Effector memory CD4-positive, alpha-beta T cell (primary cell): ENCODE results near the gene C3orf18.

ENCODE experiments used
- DNase-seq, 3 donors: peaks; one replicate each; pipeline ENCODE4 v3.0.0-alpha.2; 2020
- H3K27ac ChIP-seq: 2 replicates; pipeline ENCODE4 v1.7.0; 2013; ENCODE audit warnings: mild to moderate bottlenecking, low read length, moderate library complexity; ENCODE audit not compliant: insufficient read depth, poor library complexity, severe bottlenecking
- H3K27me3 ChIP-seq: replicated peaks from 2 replicates; pipeline ENCODE4 v1.7.0; 2013; ENCODE audit warnings: mild to moderate bottlenecking, low read length; ENCODE audit not compliant: insufficient read depth, control insufficient read depth, poor library complexity, severe bottlenecking
- H3K36me3 ChIP-seq: 2 replicates; pipeline ENCODE4 v1.7.0; 2013; ENCODE audit warnings: mild to moderate bottlenecking, low read length, moderate library complexity; ENCODE audit not compliant: control insufficient read depth, insufficient read depth
- H3K4me1 ChIP-seq: 2 replicates; pipeline ENCODE4 v1.7.0; 2013; ENCODE audit warnings: low read length, mild to moderate bottlenecking; ENCODE audit not compliant: control insufficient read depth, insufficient read depth, poor library complexity, severe bottlenecking
- H3K4me3 ChIP-seq: 2 replicates; pipeline ENCODE4 v1.7.0; 2013; ENCODE audit warnings: low read length, low read depth, mild to moderate bottlenecking; ENCODE audit not compliant: insufficient read depth, poor library complexity, severe bottlenecking
- H3K9me3 ChIP-seq: 2 replicates; pipeline ENCODE4 v1.7.0; 2013; ENCODE audit warnings: mild to moderate bottlenecking, low read length, moderate library complexity; ENCODE audit not compliant: control insufficient read depth

C3orf18 gene

GRCh38 chr3:50568947-50569749, 1.6 kb upstream of the C3orf18 start, which contains the start of gene HEMK1:
TSS of gene HEMK1 (plus strand) at chr3:50569522. CDS start at chr3:50571105, 1,583 bp downstream.
- H3K27me3 ChIP-seq, result no peaks in the 10 kb centered on the region
- peak within 1 kb of the TSS; percentile 79 for H3K27ac ChIP-seq
- peaks cover 56% of the 10 kb centered on the region for H3K4me1 ChIP-seq
- DNase-seq, result peak; percentile 84 to 91 (median 86)
- no peaks in the 10 kb centered on the region for H3K9me3 ChIP-seq
- no peaks in the 10 kb centered on the region for H3K36me3 ChIP-seq
- peak within 1 kb of the TSS; percentile 68 for H3K4me3 ChIP-seq

DNA sequence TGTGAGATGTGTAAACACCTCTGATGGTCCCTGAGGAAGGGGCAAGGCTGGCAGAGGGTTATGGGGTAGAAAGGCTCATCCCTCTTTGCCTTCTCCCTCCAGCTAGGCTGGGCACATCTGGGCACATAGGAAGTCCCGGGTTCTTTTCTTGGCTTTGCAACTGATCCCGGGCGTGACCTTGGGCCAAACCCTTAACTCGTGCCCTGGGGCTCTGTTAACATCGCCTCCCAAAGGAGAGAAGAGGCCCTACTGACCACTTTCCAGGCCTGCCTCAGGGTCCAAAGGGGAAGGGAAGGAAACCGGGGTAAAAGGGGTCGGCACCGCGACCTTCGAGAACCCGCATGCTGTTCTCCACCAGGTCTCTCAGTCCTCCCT, 549 bp downstream of the C3orf18 start:
- Histone ChIP-seq H3K4me3 (peak overlapping the region; percentile 68), H3K36me3 (no peaks in the 10 kb centered on the region), H3K27ac (peak overlapping the region; percentile 79), H3K9me3 (no peaks in the 10 kb centered on the region), H3K27me3 (no peaks in the 10 kb centered on the region), H3K4me1 (peaks cover 34% of the 10 kb centered on the region)
- no peak for DNase-seq

GRCh38 chr3:50564321-50564720, 3.2 kb downstream of the C3orf18 start:
- Histone ChIP-seq H3K4me3 (no peak overlapping the region), H3K4me1 (peaks cover 20% of the 10 kb centered on the region), H3K27me3 (no peaks in the 10 kb centered on the region), H3K9me3 (no peaks in the 10 kb centered on the region), H3K36me3 (no peaks in the 10 kb centered on the region), H3K27ac (no peak overlapping the region)
- DNase-seq, result no peak

GRCh38 chr3:50563867-50564266, 3.7 kb downstream of the C3orf18 start:
- no peak for DNase-seq
- Histone ChIP-seq H3K9me3 (no peaks in the 10 kb centered on the region), H3K4me1 (peaks cover 20% of the 10 kb centered on the region), H3K36me3 (no peaks in the 10 kb centered on the region), H3K27ac (no peak overlapping the region), H3K4me3 (no peak overlapping the region), H3K27me3 (no peaks in the 10 kb centered on the region)

GRCh38 chr3:50562861-50563260, 4.7 kb downstream of the C3orf18 start:
- no peaks in the 10 kb centered on the region for H3K27me3 ChIP-seq
- no peaks in the 10 kb centered on the region for H3K36me3 ChIP-seq
- H3K27ac ChIP-seq, result no peak overlapping the region
- H3K4me1 ChIP-seq, result peaks cover 14% of the 10 kb centered on the region
- H3K4me3 ChIP-seq, result no peak overlapping the region
- no peaks in the 10 kb centered on the region for H3K9me3 ChIP-seq
- DNase-seq, result no peak

DNA sequence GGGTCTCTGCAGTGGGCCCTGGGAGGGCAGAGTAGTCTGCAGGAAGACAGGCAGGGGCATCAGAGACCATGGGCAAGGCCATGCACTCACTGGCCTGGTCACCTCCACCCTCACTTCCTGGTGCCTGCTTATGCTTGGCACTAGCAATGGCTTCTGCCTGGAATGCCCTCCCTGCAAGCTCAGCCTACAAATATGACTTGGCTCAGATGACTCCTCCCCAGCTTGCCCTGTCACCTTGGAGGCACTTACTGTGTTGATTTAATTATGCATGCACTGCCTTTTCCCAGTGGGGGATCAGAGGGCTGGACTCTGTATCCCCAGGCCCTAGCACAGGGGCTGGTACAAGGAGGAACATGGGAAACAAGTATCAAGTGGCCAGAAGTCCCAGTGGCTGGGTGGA, 7.8 kb downstream of the C3orf18 start:
- H3K4me3 ChIP-seq, result no peak overlapping the region
- H3K4me1 ChIP-seq, result no peaks in the 10 kb centered on the region
- H3K27me3 ChIP-seq, result no peaks in the 10 kb centered on the region
- H3K27ac ChIP-seq, result no peak overlapping the region
- DNase-seq, result no peak
- no peaks in the 10 kb centered on the region for H3K36me3 ChIP-seq
- H3K9me3 ChIP-seq, result no peaks in the 10 kb centered on the region

GRCh38 chr3:50557915-50558314, 9.6 kb downstream of the C3orf18 start:
- Histone ChIP-seq H3K27me3 (no peaks in the 10 kb centered on the region), H3K9me3 (no peaks in the 10 kb centered on the region), H3K27ac (no peak overlapping the region), H3K36me3 (no peaks in the 10 kb centered on the region), H3K4me1 (no peaks in the 10 kb centered on the region), H3K4me3 (no peak overlapping the region)
- DNase-seq, result no peak

DNA sequence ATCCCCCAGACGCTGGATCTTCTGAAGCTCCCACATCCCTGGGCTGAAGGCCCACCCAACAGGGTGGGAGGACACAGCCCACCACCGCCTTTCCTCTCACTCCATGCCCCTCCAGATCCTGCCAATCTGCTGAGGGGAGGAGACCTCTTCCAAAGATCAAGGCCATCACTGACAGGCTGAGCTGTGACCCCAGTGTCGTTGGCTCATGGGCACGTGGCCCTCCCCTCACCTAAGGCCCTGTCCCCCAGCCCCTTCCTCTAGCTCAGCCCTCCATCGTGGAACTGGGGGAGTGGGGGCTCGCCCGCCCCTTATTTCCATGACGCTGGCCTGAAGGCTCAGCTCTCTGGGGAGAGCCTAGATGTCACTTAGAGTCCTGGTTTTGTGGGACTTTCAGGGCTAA, 10.4 kb downstream of the C3orf18 start:
- Histone ChIP-seq H3K4me1 (no peaks in the 10 kb centered on the region), H3K36me3 (no peaks in the 10 kb centered on the region), H3K4me3 (no peak overlapping the region), H3K27ac (no peak overlapping the region), H3K27me3 (no peaks in the 10 kb centered on the region), H3K9me3 (no peaks in the 10 kb centered on the region)
- no peak for DNase-seq

- no peak for DNase-seq
- no peak overlapping the region for H3K4me3 ChIP-seq
- H3K9me3 ChIP-seq, result no peaks in the 10 kb centered on the region
- no peaks in the 10 kb centered on the region for H3K4me1 ChIP-seq
- no peaks in the 10 kb centered on the region for H3K27me3 ChIP-seq
- no peaks in the 10 kb centered on the region for H3K36me3 ChIP-seq
- no peak overlapping the region for H3K27ac ChIP-seq
These were observed 13.0 kb downstream of the C3orf18 start for GRCh38 chr3:50554553-50554952.

DNA sequence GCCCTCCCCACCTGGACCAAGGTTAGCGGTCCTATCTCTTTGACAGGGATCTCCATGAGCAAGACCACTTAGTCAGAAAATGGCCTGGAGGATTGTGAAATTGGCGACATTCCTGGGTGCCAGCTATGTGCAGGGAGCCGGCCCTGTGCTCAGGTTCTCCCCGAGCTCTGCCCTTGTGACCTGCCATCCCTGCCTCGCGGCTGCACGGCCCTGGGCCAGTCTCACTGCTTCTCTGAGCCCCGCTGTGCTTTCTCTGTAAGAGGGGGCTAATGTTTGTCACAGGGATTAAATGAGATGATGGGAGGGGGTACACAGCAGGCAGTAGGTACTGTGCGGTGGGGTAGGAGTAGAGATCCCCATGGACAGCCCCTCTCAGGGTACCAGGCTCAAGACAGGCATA, 14.9 kb downstream of the C3orf18 start:
- Histone ChIP-seq H3K27ac (no peak overlapping the region), H3K4me3 (no peak overlapping the region), H3K36me3 (no peaks in the 10 kb centered on the region), H3K4me1 (no peaks in the 10 kb centered on the region), H3K9me3 (no peaks in the 10 kb centered on the region), H3K27me3 (no peaks in the 10 kb centered on the region)
- DNase-seq, result no peak
